A549 (cell line): ENCODE measurements around the gene CWC22. TPM values are rescaled to one million over a fixed set of nuclear protein-coding genes. Genes with fewer than 3 reads are reported as not detected.

Experiments
- ATAC-seq, 2 experiments: fragments of 200-7000 bp in 1 of 2; fragments of >200 bp in 1 of 2; cut with Nextera tagmentation in 1 of 2; cut with Tn5 transposase in 1 of 2; 3 replicates each; pipeline versions ENCODE4 v1.8.0 to v1.9.1; 2018 to 2020; ENCODE audit warnings: mild to moderate bottlenecking in 1 of 2, moderate library complexity in 1 of 2
- CTCF ChIA-PET: fragments of 300-600 bp; sonication (Branson Sonifier 250); formaldehyde crosslinking; extraction: SDS; loops from one replicate; lab custom pipeline; 2021; ENCODE audit warnings: antibody characterized with exemption, inconsistent platforms; lab: Yijun Ruan, JAX
- POLR2A ChIA-PET: fragments of 350-600 bp; formaldehyde crosslinking; extraction: SDS; loops from one replicate; lab custom pipeline; 2021; ENCODE audit warnings: antibody characterized with exemption, inconsistent platforms; lab: Yijun Ruan, JAX
- DNase-seq, 2 experiments: peaks; one replicate each; pipeline versions ENCODE4 v3.0.0 to v3.0.0-alpha.2; 2011 to 2016; ENCODE audit warnings: low read depth in 1 of 2, low spot score in 1 of 2
- FAIRE-seq: peaks from 2 replicates; lab custom pipeline; 2011; peaks lifted over from hg19 to GRCh38; lab: Jason Lieb, UNC
- H3K27ac ChIP-seq, 2 experiments: fragments of >200 bp; sonication (Bioruptor Twin); formaldehyde crosslinking; 3 replicates each; pipeline ENCODE4 v1.5.1; 2016 to 2017
- H3K4me1 ChIP-seq: fragments of >200 bp; sonication (Bioruptor Twin); formaldehyde crosslinking; 3 replicates; pipeline ENCODE4 v1.6.1; 2016
- H3K4me2 ChIP-seq: fragments of >200 bp; sonication (Bioruptor Twin); formaldehyde crosslinking; 3 replicates; pipeline ENCODE4 v1.6.1; 2016
- H3K4me3 ChIP-seq: fragments of >200 bp; sonication (Bioruptor Twin); formaldehyde crosslinking; 3 replicates; pipeline ENCODE4 v1.5.1; 2016
- H3K9me3 ChIP-seq: fragments of >200 bp; sonication (Bioruptor Twin); formaldehyde crosslinking; 3 replicates; pipeline ENCODE4 v1.6.1; 2016
- ATOH8 ChIP-seq: fragments of 250-450 bp; sonication (Bioruptor Pico); IDR thresholded peaks from 2 replicates; pipeline ENCODE4 v1.5.0; 2020; ENCODE audit warnings: low read depth, mild to moderate bottlenecking, moderate library complexity
- BCL3 ChIP-seq: fragments of >200 bp; sonication (Bioruptor Twin); formaldehyde crosslinking; IDR thresholded peaks from 3 replicates; pipeline ENCODE4 v1.6.1; 2016
- CBX8 ChIP-seq: fragments of 200-600 bp; sonication (generic); IDR thresholded peaks from 2 replicates; pipeline ENCODE4 v1.6.1; 2016
- FOSL2 ChIP-seq, 2 experiments: fragments of 450-650 bp in 1 of 2; fragments of >200 bp in 1 of 2; sonication (Bioruptor Twin) in 1 of 2; formaldehyde crosslinking; IDR thresholded peaks; 2 replicates each; pipeline versions ENCODE4 v1.5.0 to v1.6.1; 2016 to 2020; ENCODE audit warnings: mild to moderate bottlenecking in 1 of 2, moderate library complexity in 1 of 2
- FOXS1 ChIP-seq: fragments of 250-450 bp; sonication (Bioruptor Pico); IDR thresholded peaks from 2 replicates; pipeline ENCODE4 v1.5.0; 2020; ENCODE audit warnings: mild to moderate bottlenecking, moderate library complexity
- GATA3 ChIP-seq: IDR thresholded peaks from 2 replicates; pipeline ENCODE4 v1.6.1; 2012; ENCODE audit warnings: borderline replicate concordance
- HES2 ChIP-seq: fragments of >200 bp; sonication (Bioruptor Twin); formaldehyde crosslinking; IDR thresholded peaks from 2 replicates; pipeline ENCODE4 v1.6.1; 2016
- HMGXB4 ChIP-seq: fragments of 250-450 bp; sonication (Bioruptor Pico); IDR thresholded peaks from 2 replicates; pipeline ENCODE4 v1.5.0; 2021; ENCODE audit warnings: mild to moderate bottlenecking, moderate library complexity, borderline replicate concordance
- HOXA7 ChIP-seq: fragments of 250-450 bp; sonication (Bioruptor Pico); IDR thresholded peaks from 2 replicates; pipeline ENCODE4 v1.5.0; 2020; ENCODE audit warnings: mild to moderate bottlenecking, moderate library complexity
- HOXB13 ChIP-seq: fragments of 250-450 bp; sonication (Bioruptor Pico); IDR thresholded peaks from 2 replicates; pipeline ENCODE4 v1.5.0; 2020; ENCODE audit warnings: low read depth, mild to moderate bottlenecking, moderate library complexity
- KDM1A ChIP-seq: fragments of 200-600 bp; sonication (generic); IDR thresholded peaks from 2 replicates; pipeline ENCODE4 v1.6.1; 2016; ENCODE audit warnings: low read depth, mild to moderate bottlenecking
- MAFK ChIP-seq: fragments of 450-650 bp; IDR thresholded peaks from 2 replicates; pipeline ENCODE4 v1.6.1; 2014; ENCODE audit not compliant: partially characterized antibody
- RARB ChIP-seq: fragments of 250-450 bp; sonication (Bioruptor Pico); IDR thresholded peaks from 2 replicates; pipeline ENCODE4 v1.8.0; 2021; ENCODE audit warnings: mild to moderate bottlenecking, moderate library complexity
- RCOR1 ChIP-seq: fragments of 150-350 bp; IDR thresholded peaks from 2 replicates; pipeline ENCODE4 v1.6.1; 2014; ENCODE audit warnings: antibody characterized with exemption, low read length, low read depth
- REST ChIP-seq: fragments of 200-600 bp; sonication (generic); IDR thresholded peaks from 2 replicates; pipeline ENCODE4 v1.6.1; 2016; ENCODE audit warnings: antibody characterized with exemption, mild to moderate bottlenecking, moderate library complexity
- RFX5 ChIP-seq: fragments of 450-650 bp; IDR thresholded peaks from 2 replicates; pipeline ENCODE4 v1.7.1; 2014; ENCODE audit warnings: antibody characterized with exemption, mild to moderate bottlenecking, moderate library complexity
- RNF2 ChIP-seq: fragments of 200-600 bp; sonication (generic); IDR thresholded peaks from 2 replicates; pipeline ENCODE4 v1.6.1; 2016; ENCODE audit warnings: low read depth, mild to moderate bottlenecking, antibody characterized with exemption, moderate library complexity, borderline replicate concordance
- SMC3 ChIP-seq: fragments of >200 bp; sonication (Bioruptor Twin); formaldehyde crosslinking; IDR thresholded peaks from 3 replicates; pipeline ENCODE4 v1.6.1; 2018; ENCODE audit warnings: inconsistent platforms
- SREBF2 ChIP-seq: fragments of 450-650 bp; IDR thresholded peaks from 2 replicates; pipeline ENCODE4 v1.6.1; 2014; ENCODE audit warnings: mild to moderate bottlenecking, moderate library complexity
- USF2 ChIP-seq: fragments of 450-650 bp; IDR thresholded peaks from 2 replicates; pipeline ENCODE4 v1.6.1; 2014; ENCODE audit warnings: antibody characterized with exemption
- ZFP36 ChIP-seq: fragments of 450-650 bp; IDR thresholded peaks from 2 replicates; pipeline ENCODE4 v1.6.1; 2014; ENCODE audit warnings: borderline replicate concordance; ENCODE audit not compliant: partially characterized antibody
- ZNF302 ChIP-seq: fragments of 250-450 bp; sonication (Bioruptor Pico); IDR thresholded peaks from 2 replicates; pipeline ENCODE4 v1.9.0; 2021; ENCODE audit warnings: inconsistent platforms, mild to moderate bottlenecking, moderate library complexity
- WGBS: methylation state at CpG from one replicate; pipeline ENCODE4 v1.1.6; 2017; ENCODE audit errors: missing lambda C conversion rate; 5-methylcytosine and 5-hydroxymethylcytosine counted together
- polyA plus RNA-seq, 4 experiments: library from polyadenylated mRNA; depleted of rRNA in 3 of 4; stranded (reverse); fragments of >200 nt; fragmentation: RNase III in 1 of 4; extraction: RNeasy Plus Mini Kit Qiagen cat#74134 plus additional on column Dnase treatment in 1 of 4; gene quantifications; 2 replicates in 3 of 4; 3 replicates in 1 of 4; pipeline ENCODE4 v1.2.3, GENCODE V29; 2011 to 2017

Gene CWC22
- polyA plus RNA-seq, 2 of the 4 experiments (the other 2 are of a cell fraction) = 7.5 to 14.8 TPM

GRCh38 chr2:179925713-179926112 lies 81.4 kb downstream of the CWC22 start (continued):
- TF ChIP-seq REST (no peak), RARB (CRISPR knock-in tag) (no peak), HOXB13 (CRISPR knock-in tag) (no peak), USF2 (no peak), BCL3 (no peak), SREBF2 (no peak), HES2 (no peak), RCOR1 (no peak), GATA3 (no peak), CBX8 (no peak), SMC3 (no peak)

GRCh38 chr2:179917272-179917671 lies 89.8 kb downstream of the CWC22 start:
- 0 out of 6 replicates have a peak, but pooled peaks of 1 of the 2 experiments have one; percentile 26 for ATAC-seq

GRCh38 chr2:179915395-179915992 lies 91.6 kb downstream of the CWC22 start:
- WGBS = 5% methylated on average over 1 of the region's 1 CpG
- no peak overlapping the region for H3K27ac ChIP-seq
- H3K4me3 ChIP-seq = no peak overlapping the region
- 0 out of 3 replicates have a peak, but pooled peaks cover 3% of the 10 kb centered on the region for H3K4me1 ChIP-seq
- H3K4me2 ChIP-seq = no peak overlapping the region
- H3K9me3 ChIP-seq = no peaks in the 10 kb centered on the region
- ChIA-PET POLR2A (no interaction called here), CTCF (no interaction called here)
- no peak for DNase-seq
- FAIRE-seq = no peak
- ATAC-seq = no peak
- TF ChIP-seq ZNF302 (CRISPR knock-in tag) (no peak), RFX5 (no peak), FOSL2 (IDR thresholded peaks at IDR 0.05) (no peak), FOSL2 (CRISPR knock-in tag; IDR thresholded peaks at IDR 0.05) (no peak), RNF2 (no peak), FOXS1 (CRISPR knock-in tag) (no peak), KDM1A (no peak), ATOH8 (CRISPR knock-in tag) (no peak), HMGXB4 (CRISPR knock-in tag) (no peak), HOXA7 (CRISPR knock-in tag) (no peak), ZFP36 (no peak), USF2 (no peak)

More at GRCh38 chr2:179917272-179917671, 89.8 kb downstream of the CWC22 start:
- H3K9me3 ChIP-seq = no peaks in the 10 kb centered on the region
- TF ChIP-seq FOSL2 (IDR thresholded peaks at IDR 0.05) (no peak), FOSL2 (CRISPR knock-in tag; IDR thresholded peaks at IDR 0.05) (peak; percentile 40; the same call in 1 of the 2 replicates), RARB (CRISPR knock-in tag) (no peak), MAFK (no peak)
- CTCF ChIA-PET = no interaction called here
- POLR2A ChIA-PET = no interaction called here
- H3K27ac ChIP-seq = no peak overlapping the region
- no peak overlapping the region for H3K4me2 ChIP-seq
- no peak overlapping the region for H3K4me3 ChIP-seq
- no peak for FAIRE-seq
- H3K4me1 ChIP-seq = 0 out of 3 replicates have a peak, but pooled peaks cover 3% of the 10 kb centered on the region
- peak in 1 of 2 experiments; percentile 10 for DNase-seq
